GM10847 (cell line): Measurements from ENCODE around the gene POLR3B.

Source experiments
- POLR2A ChIP-seq: IDR thresholded peaks from 2 replicates; pipeline ENCODE4 v1.6.1; 2011; ENCODE audit not compliant: insufficient read length; ENCODE audit errors: extremely low read depth

POLR3B gene

GRCh38 chr12:106332536-106332935 lies 25.0 kb upstream of the POLR3B start:
- TF ChIP-seq POLR2A: no peak

DNA sequence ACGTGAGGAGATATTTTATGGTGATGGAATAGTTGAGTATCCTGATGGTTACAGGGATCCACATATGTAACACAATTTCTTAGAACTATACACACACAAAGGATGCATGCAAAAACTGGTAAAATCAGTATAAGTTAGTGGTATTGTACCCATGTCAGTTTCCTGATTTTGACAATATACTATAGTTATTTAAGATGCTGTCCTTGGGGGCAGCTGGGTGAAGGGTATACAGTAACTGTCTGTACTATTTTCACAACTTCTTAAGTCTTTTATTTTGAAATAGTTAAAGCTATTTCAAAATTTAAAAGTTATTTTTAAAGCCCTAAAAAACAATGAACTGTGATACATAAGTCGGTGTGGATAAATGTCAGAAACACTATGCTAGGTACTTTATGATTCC lies 24.5 kb upstream of the POLR3B start:
- TF ChIP-seq POLR2A: no peak

GRCh38 chr12:106333756-106334155 lies 23.8 kb upstream of the POLR3B start:
- no peak for TF ChIP-seq POLR2A

- no peak for TF ChIP-seq POLR2A
Measured at GRCh38 chr12:106341086-106341877, 16.3 kb upstream of the POLR3B start.

DNA sequence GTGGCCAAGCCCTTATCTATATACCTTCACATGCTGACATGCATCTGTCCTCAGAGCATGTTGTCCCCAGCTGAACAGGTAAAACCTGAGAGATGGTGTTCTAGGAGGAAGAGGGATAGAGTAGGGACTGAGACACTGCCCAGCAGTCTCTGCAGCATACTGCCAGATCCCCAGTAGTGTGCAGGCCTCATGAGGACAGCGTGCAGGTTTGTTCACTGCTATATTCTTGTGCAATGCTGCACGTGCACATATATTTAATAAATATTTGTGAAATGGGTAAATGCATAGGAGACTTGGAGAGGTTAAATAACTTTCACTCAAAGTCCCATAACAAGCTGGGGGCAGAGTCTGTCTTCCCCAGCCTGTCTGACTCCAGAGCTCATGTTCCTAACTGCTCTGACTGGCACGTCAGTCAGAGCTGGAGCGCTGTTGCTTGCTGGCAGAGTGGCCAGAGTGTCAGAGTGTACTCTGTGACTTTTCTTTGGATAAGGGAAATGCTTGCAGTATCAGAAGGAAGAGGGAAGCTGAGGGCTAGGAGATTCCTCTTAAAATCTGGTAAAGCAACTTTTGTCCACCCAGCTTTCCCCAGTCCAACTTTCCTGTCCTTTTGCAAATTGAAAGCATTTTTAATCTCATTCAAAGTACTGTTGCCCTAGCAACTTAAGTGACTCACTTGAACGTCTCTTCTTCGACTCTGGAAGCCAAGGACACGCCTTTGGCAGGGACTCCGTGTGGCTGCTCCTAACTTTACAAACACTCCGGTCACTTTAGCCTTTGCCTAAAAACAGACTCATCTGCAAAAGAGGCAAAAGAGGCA lies 14.9 kb upstream of the POLR3B start:
- no peak for TF ChIP-seq POLR2A

DNA sequence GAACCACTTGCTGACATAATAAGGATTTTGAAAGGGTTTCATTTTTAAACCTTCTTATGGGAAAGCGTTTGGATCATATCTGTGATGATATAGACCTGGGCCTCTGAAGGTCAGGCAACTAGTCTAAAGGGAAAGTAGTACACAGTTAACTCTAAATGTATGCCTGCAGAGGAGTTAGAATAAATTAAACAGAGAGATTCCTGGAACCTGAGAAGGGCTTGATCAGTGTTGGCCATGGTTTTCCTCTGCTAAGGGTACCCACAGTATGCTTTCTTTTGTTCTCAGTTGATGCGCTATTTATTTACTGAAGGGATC lies 14.4 kb upstream of the POLR3B start:
- TF ChIP-seq POLR2A: no peak

DNA sequence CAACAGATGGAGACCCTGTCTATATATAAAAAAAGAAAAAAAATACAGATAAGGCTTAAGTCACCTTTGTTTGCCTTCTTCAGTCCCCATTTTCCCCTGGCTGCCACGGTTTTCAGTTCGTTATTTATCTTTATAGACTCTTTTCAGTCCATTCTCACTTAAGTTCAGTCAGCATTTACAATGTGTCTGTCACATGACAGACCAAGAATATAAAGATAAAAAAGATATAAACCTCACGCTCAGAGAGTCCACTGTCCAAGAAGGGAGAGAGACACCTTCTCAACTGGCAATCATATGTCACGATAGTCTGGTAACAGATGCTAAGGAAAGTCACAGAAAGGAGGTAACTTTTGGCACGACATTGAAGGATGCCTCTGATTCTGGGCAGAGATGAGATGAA lies 13.4 kb upstream of the POLR3B start:
- TF ChIP-seq POLR2A: no peak

GRCh38 chr12:106345746-106346145 lies 11.8 kb upstream of the POLR3B start:
- no peak for TF ChIP-seq POLR2A

DNA sequence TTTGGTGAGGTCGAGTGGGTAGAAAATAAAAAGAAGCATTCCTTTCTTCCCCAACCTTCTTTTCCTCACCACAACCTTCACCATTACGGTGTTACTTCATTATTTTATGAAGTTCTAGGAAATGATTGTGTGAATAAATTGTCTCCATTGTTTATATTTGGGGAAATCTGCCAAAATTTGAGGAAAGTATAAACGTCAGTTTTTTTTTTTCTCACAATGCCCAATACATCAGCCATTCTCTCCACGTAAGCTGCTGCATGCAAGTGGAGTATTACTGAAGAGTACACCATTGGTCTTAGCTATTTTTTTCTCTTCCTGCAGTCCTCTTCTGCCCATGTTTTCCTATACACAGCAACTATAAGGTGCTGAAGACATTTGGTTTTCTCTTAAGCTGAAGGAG lies 9.1 kb upstream of the POLR3B start:
- no peak for TF ChIP-seq POLR2A

DNA sequence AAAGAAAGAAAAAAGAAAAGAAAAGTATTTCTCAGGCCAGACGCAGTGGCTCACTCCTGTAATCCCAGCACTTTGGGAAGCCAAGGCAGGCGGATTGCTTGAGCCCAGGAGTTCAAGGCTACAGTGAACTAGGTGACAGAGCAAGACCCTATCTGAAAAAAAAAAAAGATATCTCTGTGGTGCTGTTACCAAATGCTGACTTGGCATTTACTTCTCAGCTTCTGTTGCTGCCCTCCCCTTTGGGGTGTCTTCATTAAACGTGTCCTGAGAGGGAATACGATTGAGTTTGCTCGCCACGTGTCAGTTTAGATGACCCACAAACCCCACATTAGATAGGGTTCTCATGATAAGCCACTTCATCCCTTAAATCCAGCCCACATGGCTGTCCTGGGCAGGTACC lies 4.4 kb upstream of the POLR3B start:
- TF ChIP-seq POLR2A: no peak

DNA sequence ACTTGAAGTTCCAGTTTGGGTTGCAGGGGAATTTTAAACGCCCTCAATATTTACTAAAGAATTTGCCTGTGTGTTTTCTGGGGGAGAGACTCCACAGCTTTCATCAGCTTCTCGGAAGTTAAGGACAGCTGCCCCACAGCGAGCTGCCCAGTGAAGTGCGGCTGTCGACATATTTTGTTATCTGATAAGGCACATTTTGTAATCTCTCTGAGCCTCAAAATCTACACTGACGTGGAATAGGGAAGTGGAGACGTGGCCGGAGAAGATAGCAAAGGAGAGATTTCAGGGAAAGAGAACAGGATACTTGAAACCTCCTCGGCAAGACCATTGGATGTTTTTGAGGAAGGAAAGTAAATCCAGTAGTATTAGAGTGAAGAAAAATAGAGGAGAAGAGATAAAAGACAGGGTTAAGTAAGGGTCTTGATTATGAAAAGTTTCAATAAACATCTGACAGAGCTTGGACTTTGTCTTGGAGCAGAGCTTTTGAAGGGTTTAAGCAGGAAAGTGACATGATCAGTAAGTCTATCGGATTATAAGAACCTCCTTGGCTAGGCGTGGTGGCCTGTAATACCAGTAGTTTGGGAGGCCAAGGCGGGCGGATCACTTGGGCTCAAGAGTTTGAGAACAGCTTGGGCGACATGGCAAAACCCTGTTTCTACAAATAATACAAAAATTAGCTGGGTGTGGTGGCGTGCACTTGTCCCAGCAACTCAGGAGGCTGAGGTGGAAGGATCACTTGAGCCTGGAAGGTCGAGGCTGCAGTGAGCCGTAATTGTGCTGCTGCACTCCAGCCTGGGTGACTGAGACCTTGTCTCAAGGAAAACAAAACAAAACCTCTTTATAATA lies 1.1 kb downstream of the POLR3B start:
- TF ChIP-seq POLR2A: no peak

DNA sequence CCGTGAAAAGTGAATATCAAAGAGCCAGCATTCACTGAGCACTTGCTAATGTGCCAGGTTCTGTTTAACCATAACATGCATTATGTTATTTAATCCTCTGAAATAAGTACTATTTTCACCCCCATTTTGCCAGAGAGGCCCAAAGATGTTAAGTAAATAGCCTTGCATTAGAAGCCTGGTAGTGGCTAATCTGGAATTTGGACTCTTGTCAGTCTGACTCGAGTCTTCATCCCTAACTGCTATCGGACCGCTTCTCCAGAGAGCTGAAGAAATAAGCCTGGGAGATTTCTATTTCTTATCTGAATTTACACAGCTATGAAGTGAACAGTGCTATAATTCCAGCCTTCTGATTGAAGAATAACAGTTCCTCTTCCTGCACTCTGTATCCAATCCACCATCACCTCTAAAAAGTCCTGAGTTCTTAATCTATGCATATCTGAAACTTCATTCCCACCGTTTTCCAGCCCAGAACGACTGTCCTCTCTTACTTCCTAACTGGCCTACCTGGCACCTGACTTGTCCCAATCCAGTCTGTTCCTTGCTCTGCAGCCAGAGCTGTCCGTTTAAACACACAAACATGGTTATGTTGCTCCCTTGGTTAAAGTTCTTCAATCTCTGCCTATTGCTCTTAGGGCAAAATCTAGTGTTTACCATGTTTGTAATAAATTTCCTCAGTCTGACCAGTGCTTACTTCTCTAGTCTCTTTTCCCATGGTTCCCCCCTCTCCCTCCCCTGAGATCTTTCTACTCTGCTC lies 2.3 kb downstream of the POLR3B start:
- TF ChIP-seq POLR2A: no peak

- TF ChIP-seq POLR2A: no peak
Measured at GRCh38 chr12:106360400-106360994, 2.9 kb downstream of the POLR3B start.

- TF ChIP-seq POLR2A: no peak
Measured at GRCh38 chr12:106362971-106363370, 5.4 kb downstream of the POLR3B start.

GRCh38 chr12:106364261-106364660 lies 6.7 kb downstream of the POLR3B start:
- no peak for TF ChIP-seq POLR2A
